HEK293T (cell line): ENCODE results near the gene GLYATL1B.
"Not testable (repeated sequence)": the region's sequence is repeated elsewhere in the genome, so short reads cannot be mapped to it uniquely, and the experiment has no call there.

ENCODE experiments used
- ARNT ChIP-seq: fragments of 450-650 bp; IDR thresholded peaks from 2 replicates; pipeline ENCODE4 v1.6.1; 2017; ENCODE audit warnings: mild to moderate bottlenecking
- BHLHE40 ChIP-seq: fragments of 450-650 bp; IDR thresholded peaks from 2 replicates; pipeline ENCODE4 v1.6.1; 2016; ENCODE audit warnings: mild to moderate bottlenecking, moderate library complexity, borderline replicate concordance
- ELF4 ChIP-seq: fragments of 450-650 bp; IDR thresholded peaks from 2 replicates; pipeline ENCODE4 v1.6.1; 2017; ENCODE audit warnings: antibody characterized with exemption
- FOXA1 ChIP-seq: fragments of 450-650 bp; IDR thresholded peaks from 2 replicates; pipeline ENCODE4 v1.6.1; 2016; ENCODE audit warnings: mild to moderate bottlenecking
- FOXK2 ChIP-seq: fragments of 450-650 bp; IDR thresholded peaks from 2 replicates; pipeline ENCODE4 v1.6.1; 2016; ENCODE audit warnings: mild to moderate bottlenecking
- FOXM1 ChIP-seq: fragments of 450-650 bp; IDR thresholded peaks from 2 replicates; pipeline ENCODE4 v1.6.1; 2017; ENCODE audit warnings: mild to moderate bottlenecking, borderline replicate concordance
- L3MBTL2 ChIP-seq: fragments of 450-650 bp; conservative IDR thresholded peaks from 2 replicates; pipeline ENCODE4 v1.6.1; 2016; ENCODE audit warnings: mild to moderate bottlenecking
- SP1 ChIP-seq: fragments of 450-650 bp; IDR thresholded peaks from 2 replicates; pipeline ENCODE4 v1.6.1; 2017
- SUZ12 ChIP-seq: fragments of 450-650 bp; IDR thresholded peaks from 2 replicates; pipeline ENCODE4 v1.6.1; 2016; ENCODE audit warnings: mild to moderate bottlenecking
- TARDBP ChIP-seq: fragments of 450-650 bp; IDR thresholded peaks from 2 replicates; pipeline ENCODE4 v1.6.1; 2016

DNA sequence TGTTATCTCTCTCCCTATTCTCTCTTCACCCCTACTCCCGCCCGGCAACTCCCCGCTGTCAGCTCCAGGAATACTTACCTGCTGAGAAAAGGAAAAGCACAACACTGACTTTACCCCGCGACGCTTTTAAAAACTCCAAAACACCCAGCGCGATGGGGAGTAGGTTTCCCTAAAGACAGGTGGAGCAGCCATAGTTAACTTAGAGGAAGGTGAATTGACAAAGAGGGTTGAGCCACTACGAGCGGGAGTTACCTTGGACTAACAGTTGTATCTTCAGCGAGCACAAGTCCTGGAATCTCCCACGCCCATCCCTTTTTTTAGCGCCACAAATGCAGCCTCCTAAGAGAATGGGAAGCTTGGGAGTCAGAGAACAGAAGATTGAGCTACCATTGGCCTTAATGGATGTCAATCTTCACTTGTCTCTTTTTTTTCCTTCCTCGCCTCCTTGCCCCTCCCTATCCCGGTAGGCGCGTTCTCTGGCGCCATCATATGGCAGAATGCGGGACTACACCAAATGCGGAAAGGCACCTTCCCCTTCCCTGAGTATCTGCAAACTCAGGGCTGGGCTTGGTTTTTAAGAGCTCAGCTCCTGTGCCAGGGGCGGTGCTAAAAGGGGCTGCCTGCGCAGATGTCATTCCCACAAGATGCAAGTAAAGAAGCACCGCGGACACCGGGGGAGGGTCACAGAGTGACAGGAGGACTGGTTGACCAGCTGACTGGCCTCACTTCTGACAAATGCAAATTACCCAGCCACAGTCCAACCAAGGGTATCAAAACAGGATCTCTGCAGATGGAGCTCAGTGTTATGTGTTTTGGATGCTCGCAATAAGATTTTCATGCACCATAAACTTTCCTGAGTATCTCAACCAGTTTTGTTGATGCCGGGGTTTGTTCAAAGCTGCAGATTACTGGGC, 27.7 kb upstream of the GLYATL1B start:
- TF ChIP-seq FOXA1, ARNT, SP1, ELF4, FOXK2, SUZ12, TARDBP, BHLHE40, L3MBTL2, FOXM1: not testable (repeated sequence)
